COLO668 (cell line): ENCODE data around the gene ALKBH5.
"Not testable (repeated sequence)": the region's sequence is repeated elsewhere in the genome, so short reads cannot be mapped to it uniquely, and the experiment has no call there.

Source experiments
- DNase-seq: peaks from one replicate; lab custom pipeline; 2025; ENCODE audit not compliant: unreplicated experiment; lab: John Stamatoyannopoulos, UW

Gene ALKBH5

DNA sequence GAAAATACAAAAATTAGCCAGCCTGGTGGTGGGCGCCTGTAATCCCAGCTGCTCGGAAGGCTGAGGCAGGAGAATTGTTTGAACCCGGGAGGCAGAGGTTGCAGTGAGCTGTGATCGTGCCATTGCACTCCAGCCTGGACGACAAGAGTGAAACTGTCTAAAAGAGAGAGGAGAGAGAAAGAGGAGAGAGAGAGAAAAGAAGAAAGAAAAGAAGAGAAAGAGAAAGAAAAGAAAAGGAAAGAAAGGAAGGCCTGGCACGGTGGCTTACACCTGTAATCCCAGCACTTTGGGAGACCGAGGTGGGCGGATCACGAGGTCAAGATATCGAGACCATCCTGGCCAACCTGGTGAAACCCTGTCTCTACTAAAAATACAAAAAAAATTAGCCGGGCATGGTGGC, 33.3 kb downstream of the ALKBH5 start:
- not testable (repeated sequence) for DNase-seq

DNA sequence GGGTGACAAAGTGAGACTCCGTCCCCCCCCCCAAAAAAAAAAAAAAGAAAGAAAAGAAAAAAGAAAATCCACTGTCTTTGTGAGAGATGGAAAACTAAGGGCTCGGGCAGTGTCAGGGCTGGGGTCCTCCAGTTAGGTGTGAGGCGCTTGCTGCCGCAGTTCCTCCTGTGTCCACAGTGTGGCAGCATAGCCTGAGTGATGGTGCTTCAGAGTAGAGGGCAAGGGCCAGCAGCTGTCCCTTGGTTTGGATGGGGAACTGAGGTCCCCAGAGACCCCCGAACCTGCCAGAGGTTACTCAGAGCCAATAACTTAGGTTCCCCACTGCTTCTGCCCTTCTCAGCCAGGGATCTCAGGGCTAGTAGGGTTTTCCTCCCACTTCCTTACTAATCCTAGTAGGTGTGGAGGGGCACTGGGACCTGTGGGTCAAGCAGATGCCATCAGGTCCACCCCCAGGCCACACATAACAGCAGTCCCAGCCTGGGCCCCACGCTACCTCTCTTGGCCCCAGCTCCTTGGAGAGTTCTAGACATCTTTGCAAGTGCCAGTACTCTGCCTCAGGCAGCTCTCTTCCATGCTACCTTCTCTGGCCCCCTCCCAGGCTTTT, 33.9 kb downstream of the ALKBH5 start:
- DNase-seq, result peak; percentile 50

DNA sequence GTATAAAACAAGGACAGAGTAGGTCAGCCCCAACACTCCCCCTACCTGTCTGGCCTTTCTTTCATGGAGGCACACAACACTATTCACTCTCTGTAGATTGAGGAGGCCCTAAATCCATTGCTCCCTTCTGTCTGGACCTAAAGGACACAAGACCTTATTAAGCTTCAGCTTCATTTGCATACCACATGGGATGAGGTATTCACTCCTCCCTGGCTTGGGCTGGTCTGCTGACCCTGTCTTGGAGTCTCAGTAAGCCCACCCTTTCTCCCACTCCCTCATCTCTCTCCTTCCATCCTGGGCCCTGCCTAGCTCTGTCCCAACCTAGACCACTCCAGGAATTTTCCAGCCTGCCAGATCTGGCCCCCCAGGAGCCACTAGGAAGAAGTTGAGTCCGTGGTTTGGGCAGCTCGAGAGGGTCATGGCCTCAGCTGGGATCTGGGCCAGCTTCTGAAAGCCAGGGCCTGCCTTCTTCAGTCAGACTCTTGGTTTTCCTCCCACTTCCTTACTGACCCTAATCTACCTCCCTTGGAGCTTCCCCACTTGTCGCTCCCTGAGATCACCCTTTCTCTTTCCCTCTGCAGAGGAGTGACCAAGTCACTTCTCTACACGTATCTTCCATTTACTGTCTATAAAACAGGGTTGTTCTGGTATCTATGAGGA, 35.3 kb downstream of the ALKBH5 start:
- DNase-seq, result no peak

DNA sequence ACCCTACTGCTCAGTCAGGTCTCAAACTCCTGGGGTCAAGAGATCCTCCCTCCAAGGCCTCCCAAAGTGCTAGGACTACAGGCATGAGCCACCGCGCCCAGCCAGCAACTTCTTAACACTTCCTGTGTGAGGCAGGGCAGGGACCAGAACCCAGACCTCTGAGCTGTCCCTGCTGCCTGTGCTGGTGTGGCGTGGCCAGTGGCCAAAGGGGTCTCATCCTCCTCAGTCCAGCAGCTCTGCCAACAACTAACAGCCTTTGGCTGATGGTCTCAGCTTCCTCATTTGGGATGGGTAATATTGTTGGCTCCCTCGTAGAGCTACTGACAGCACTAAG, 40.4 kb downstream of the ALKBH5 start:
- no peak for DNase-seq

DNA sequence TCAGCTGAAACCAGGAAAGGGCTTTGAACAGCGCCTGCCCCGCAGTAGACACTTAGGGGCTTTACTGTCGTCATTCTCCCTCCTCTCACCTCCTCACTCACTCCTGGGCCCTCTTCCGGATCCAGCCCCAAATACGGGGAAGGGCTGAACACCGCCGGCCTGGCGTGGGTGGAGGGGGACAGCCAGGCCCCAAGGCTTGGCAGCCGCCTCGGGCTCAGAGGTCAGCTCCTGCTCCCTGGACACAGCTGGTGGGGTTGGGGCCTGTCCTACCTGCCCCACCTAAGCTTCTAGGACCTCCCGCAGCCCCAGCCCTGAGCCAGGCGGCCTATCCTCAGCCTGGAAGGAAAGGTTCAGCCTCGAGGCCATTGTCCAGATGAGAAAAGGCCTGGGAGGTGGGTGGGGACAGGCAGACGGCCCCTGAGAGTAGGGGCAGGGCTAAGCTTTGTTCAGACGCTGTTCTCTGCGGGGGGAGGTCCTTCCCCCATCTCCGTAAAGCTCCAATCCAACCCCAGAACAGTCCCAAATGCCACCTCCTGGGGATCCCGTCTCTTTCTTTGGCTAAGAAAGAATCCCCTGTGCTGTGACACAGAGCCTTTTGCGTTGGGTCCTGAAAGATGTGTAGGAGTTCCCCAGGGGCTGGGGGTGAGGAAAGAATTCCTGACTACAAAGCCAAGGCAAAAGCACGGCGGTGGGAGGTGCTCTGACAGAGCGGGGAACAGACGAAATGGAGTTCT, 40.9 kb downstream of the ALKBH5 start:
- no peak for DNase-seq

DNA sequence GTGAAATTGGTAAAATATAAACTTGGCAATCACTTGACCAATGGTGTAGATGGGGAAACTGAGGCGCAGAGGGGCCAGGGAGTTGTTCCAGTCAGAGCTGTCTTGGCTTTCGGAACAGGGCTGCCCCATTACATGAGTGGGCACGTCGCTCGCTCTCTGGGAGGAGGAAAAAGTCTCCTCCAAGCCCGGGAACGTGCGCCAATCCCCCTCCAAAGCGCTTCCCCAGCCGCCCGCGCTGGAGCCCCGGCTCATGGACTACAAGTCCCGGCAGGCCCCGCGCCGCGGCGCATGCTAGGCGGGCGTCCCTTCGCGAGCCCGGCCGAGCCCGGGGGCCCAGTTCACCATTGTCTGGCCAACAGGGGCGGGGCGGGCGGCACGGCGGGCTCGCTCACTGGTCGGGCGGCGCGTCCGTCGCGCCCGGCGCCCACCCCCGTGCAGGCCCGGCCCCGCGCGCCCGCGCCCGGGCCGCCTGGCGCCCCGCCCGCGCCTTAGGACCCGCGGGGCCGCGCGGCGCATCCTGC, 41.6 kb downstream of the ALKBH5 start, which contains the start of gene LLGL1:
Gene LLGL1 (plus strand): TSS at position 515 of the 521 bp plus-strand sequence. CDS start 48 bp downstream, outside the sequence.
- peak; percentile 94 for DNase-seq

DNA sequence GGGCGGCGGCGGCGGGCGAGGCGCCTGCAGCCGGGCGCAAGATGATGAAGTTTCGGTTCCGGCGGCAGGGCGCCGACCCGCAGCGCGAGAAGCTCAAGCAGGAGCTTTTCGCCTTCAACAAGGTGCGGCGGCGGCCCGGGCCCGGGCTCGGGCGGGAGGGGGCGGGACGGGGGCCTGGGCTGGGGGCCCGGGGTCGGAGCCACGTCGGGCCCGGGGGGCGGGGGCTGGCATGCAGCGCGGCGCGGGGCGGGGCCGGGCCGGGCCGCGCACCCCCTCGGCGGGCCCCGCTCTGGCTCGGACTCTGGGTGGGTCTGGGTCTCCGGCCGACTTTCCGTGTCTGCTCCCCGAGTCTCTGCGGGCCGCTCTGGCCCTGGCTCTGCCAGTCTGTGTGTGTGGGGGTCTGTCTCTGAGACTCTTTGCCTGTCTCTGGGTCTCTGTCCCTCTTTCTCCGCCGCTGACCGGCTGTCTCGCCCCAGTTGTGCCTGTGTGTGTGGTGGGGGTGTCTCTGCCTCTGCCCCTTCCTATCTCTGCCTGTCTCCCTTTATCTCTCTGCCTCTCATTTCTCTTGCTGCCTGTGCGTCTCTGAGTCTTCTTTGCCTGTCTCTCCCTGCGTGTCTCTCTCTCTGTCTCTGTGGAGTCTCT, 42.1 kb downstream of the ALKBH5 start:
- no peak for DNase-seq

DNA sequence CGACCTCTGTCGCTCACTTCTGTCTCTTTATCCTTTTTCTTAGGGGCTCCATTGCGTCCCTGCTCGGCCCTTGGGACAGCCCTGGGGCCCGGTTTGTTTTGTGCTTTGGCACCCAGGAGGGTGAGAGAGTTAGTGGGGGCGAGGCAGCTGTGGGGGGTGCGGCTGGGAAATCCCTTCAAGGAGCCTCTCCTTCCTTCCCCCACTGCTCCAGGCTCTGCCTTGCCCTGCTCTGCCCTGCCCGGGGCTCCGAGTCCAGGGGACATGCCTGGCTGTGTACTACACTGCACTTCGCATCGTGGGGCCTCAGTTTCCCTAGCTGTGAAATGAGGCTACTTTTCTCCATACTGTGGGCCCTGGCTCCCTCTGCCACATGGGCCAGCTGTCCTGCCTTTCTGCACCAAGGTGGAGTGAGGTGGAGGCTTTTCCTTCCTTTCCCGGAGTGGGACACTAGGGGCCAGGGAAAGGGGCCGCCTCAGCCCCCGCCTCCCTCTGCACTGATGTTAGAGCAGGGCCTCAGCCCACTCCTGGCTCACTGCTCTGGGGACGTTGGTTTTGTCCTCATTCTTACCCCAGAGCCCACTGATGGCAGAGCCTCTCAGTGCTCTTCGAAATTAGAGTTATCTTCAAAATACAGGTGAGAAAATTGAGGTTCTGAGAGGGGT, 42.8 kb downstream of the ALKBH5 start:
- no peak for DNase-seq

DNA sequence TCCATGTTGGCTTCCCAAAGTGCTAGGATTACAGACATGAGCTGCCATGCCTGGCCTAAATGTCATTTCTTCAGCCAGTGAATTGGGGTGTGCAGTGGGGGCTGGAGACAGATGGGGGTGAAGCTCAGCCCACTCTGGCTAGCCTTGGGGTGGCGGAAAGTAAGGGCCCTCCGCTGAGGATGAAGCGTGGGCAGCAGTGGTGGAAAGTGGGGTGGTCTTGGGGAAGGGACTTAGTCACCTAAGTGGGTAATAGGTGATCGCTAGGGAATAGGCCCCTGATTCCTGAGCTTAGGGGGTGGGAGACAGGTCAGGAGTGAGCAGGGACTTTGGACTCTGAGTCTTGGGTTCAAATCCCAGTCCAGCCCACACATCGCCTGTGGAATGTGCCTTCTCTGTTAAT, 44.0 kb downstream of the ALKBH5 start:
- DNase-seq, result no peak

DNA sequence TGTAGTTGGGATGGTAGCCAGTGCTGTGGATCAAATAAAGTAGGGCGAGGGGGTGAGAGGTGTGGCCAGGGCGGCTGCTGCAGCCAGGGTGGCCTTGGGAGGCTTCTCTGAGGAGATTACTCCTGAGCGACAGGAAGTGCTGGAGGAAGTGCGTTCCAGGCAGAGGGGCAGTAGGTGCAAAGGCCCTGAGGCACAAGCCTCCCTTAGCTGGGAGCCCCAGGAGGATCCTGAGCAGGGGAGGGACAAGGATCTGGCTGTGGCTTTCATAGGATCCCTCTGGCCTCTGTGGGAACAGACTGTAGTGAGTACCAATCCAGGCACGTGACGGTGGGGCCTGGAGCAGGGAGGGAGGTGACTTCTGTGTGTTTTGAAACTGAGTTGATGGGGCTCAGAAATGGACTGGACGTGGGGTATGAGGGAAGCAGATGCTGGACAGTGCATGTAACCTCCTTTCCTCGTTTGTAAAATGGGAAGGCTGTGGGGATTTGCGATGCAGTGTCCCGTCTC, 44.6 kb downstream of the ALKBH5 start:
- DNase-seq, result no peak

DNA sequence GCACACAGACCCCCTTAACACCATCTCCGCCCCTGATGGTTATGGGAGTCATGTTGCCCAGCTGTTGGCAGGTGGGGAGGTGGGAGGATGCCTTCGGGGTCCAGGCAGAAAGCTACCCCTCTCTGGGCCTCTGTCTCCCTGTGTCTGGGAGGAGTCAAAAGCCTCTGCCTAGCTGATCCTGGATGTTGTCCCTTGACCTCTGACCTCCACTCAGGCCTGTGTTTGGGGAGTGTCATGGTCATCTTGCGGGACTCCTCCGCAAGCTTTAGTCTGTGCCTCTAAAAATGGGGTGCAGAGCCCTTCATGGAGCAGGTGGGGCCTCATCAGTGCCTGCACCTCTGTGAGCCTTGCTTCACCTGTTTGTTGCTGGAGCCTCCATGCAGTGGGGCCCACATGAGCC, 45.6 kb downstream of the ALKBH5 start:
- no peak for DNase-seq

DNA sequence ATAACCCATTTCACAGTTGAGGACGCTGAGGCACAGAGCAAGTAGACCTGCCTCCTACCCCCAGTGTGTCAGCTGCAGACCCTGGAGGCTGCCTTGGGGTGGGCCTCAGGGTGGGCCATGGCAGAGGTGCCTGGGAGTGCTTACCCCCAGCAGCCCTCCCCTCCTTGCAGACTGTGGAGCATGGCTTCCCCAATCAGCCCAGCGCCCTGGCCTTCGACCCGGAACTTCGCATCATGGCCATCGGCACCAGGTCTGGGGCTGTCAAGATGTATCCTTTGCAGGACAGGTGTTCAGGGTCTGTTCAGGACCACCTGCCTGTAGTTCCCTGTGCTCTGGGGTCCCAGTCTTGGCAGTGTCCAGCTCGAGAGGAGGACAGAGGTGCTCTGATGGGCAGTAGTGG, 46.1 kb downstream of the ALKBH5 start:
- DNase-seq, result no peak

DNA sequence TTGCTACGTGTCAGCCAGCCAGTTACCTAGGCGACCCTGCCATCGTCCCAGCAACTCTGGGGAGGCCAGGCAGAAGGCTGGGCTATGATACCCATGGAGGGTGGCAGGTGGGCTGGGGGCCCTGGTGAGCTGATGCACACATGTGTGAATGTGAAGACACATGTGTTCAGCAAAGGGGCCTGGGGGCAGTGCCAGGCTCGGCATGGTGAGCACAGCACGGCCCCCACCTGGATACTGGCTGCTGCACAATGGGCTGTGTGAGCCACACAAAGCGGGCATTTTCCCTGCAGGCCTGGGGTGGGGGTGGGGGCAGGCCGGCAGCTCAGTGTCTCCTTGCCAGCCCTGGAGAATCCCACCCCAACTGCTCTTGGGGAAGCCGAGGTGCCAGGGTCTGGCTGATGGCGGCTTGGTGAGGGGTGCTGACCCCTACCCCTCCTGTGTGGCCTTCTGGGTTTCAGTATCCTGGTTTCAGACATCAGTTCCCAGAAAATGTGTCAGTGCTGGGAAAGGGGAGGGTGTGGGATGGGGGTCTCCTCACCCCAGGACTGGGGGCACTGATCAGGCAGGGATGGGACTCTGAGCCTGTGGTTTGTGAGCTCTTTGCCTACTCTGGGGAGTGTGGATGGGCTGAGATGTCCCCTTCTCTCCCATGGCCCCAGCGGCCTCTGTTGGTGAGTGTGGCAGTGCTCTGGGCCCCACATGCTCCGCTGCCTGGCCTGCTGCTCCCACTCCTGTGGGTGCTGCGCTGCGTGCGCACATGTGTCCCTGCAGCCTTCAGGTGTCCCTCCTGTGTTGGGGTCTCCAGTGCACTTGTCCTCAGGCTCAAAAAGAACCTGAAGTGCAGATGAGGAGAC, 46.9 kb downstream of the ALKBH5 start:
- DNase-seq, result no peak

DNA sequence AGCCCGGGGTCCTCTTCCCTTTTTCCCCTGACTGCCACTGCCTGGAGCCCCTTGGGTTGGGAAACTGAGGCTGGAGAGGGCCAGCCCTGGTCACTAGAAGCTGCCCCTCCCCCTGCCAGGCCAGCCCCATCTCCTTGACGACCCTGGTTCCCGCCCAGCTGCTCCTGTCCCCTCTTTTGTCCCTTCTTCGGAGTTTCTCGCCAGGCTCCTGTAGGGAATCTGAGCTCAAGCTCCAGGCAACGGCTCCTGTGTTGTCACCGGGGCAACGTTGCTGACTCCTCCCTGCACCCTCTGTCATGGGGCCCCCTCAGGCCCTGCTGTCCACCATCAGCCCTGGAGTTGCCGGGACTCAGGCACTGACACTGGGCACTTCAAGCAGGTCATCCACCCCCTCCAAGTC, 47.5 kb downstream of the ALKBH5 start:
- DNase-seq, result no peak

DNA sequence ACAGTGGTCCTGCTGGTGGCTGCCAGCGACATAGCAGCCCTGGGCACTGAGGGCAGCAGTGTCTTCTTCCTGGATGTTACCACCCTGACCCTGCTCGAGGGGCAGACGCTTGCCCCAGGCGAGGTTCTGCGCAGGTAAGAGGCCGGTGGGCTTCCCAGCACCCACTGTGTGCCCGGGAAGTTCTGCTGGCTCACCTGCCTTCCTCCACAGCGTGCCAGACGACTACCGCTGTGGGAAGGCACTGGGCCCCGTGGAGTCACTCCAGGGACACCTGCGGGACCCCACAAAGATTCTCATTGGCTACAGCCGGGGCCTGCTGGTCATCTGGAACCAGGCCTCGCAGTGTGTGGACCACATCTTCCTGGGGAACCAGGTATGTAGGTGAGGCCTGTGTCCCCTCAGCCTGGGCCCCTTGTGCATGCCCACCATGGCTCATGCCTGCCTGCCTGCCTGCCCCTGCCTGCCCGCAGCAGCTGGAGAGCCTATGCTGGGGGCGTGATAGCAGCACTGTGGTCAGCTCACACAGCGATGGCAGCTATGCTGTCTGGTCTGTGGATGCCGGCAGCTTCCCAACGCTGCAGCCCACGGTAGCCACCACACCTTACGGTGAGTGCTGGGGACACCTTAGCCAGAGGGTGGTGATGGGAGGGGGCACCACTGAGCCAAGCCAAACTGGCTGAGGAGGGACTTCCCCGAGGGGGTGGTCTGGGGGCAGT, 50.3 kb downstream of the ALKBH5 start:
- no peak for DNase-seq

DNA sequence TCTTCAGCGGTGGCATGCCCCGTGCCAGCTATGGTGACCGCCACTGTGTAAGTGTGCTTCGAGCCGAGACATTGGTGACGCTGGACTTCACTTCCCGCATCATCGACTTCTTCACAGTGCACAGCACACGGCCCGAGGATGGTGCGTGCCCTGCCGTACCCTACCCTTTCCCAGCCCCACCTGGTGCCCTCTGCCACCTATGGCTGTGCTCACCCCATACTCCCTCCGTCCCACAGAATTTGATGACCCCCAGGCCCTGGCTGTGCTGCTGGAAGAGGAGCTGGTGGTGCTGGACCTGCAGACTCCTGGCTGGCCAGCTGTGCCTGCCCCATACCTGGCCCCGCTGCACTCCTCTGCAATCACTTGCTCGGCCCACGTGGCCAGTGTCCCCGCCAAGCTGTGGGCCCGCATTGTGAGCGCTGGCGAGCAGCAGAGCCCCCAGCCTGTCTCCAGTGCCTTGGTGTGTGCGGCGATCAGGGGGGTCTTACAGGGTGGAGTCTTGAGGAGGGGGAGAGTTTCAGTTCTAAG, 51.3 kb downstream of the ALKBH5 start:
- no peak for DNase-seq

DNA sequence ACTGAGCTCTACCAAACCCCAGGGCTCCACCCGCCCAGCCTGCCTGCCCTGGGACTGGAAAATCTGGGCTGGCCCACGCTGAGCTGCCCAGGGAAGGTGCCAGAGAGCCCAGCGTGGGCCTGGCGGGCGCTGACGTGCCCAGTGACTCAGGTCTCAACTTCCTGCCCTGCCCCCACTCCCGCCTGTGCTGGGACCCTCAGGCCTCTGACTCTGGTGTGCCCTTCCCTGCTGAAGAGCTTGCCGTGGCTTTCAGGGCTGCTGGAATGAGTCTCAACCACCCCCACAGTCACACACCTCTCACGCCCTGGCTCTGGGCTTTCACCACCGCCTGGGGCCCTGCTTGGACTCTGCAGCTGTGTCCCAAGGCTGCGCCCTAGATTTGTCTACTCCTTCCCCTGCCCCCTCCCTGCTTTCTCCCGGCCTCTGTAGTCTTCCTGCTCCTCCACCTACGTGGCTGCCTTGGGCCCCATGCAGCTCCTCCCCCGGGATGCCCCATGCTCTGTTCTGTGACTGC, 52.2 kb downstream of the ALKBH5 start:
- DNase-seq, result no peak

DNA sequence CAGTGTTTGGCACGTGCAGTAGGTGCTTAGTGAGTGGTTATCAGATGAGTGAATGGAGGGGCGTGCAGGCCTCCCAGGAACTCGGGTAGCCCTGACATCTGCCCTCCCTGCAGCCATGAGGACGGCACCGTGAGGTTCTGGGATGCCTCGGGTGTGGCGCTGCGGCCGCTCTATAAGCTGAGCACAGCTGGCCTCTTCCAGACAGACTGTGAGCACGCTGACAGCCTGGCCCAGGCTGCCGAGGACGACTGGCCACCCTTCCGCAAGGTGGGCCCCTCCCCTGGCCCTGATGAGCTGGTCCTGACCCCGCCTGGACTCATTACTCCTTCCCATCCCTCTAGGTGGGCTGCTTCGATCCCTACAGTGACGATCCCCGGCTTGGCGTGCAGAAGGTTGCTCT, 52.9 kb downstream of the ALKBH5 start:
- no peak for DNase-seq

DNA sequence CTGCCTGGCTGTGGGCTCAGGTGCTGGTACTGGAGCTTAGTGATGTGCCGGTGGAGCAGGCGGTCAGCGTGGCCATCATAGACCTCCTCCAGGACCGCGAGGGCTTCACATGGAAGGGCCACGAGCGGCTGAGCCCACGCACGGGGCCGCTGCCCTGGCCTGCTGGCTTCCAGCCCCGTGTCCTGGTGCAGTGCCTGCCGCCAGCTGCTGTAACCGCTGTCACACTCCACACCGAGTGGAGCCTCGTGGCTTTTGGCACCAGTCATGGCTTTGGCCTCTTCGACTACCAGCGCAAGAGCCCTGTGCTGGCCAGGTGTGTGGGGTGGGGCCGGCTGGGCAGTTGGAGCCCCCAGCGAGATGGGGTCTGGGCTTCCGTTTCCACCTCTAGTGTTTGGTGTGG, 53.8 kb downstream of the ALKBH5 start:
- no peak for DNase-seq
